Measurements from ENCODE around the gene HTD2.

GRCh38 chr3:58308728-58309127 lies 2.4 kb downstream of the HTD2 start:
- no peak for TF ChIP-seq TCF7L2 (IDR thresholded peaks at IDR 0.05; ENCODE audit: low read depth, low read length)
- TF ChIP-seq, protein P1, sequence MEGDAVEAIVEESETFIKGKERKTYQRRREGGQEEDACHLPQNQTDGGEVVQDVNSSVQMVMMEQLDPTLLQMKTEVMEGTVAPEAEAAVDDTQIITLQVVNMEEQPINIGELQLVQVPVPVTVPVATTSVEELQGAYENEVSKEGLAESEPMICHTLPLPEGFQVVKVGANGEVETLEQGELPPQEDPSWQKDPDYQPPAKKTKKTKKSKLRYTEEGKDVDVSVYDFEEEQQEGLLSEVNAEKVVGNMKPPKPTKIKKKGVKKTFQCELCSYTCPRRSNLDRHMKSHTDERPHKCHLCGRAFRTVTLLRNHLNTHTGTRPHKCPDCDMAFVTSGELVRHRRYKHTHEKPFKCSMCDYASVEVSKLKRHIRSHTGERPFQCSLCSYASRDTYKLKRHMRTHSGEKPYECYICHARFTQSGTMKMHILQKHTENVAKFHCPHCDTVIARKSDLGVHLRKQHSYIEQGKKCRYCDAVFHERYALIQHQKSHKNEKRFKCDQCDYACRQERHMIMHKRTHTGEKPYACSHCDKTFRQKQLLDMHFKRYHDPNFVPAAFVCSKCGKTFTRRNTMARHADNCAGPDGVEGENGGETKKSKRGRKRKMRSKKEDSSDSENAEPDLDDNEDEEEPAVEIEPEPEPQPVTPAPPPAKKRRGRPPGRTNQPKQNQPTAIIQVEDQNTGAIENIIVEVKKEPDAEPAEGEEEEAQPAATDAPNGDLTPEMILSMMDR (IDR thresholded peaks at IDR 0.05) = no peak

Measured in Panc1 (cell line).